Right lobe of liver (tissue), 6 donors: ENCODE measurements around the gene ACAD10. TPM values are rescaled to one million over a fixed set of nuclear protein-coding genes. Genes with fewer than 3 reads are reported as not detected.

Experiments
- ATAC-seq, 4 donors: fragments of 200-7000 bp; cut with Tn5 transposase; one replicate each; pipeline ENCODE4 v1.9.1; 2020; ENCODE audit warnings: mild to moderate bottlenecking in 4 of 4, moderate library complexity in 4 of 4
- DNase-seq, 3 donors: peaks; one replicate each; pipeline ENCODE4 v3.0.0-alpha.2; 2020
- H3K27ac ChIP-seq, 3 donors: fragments of 200-600 bp; one replicate each; pipeline ENCODE4 v1.8.0; 2022
- H3K27me3 ChIP-seq, 2 donors: fragments of 200-600 bp; one replicate each; pipeline ENCODE4 v1.8.0; 2022
- H3K36me3 ChIP-seq, 4 donors: fragments of 200-600 bp; sonication (generic) in 1 of 4; one replicate each; pipeline versions ENCODE4 v1.5.1 to v1.8.0; 2017 to 2022; ENCODE audit warnings: control low read depth in 1 of 4
- H3K4me1 ChIP-seq, 4 donors: fragments of 200-600 bp; sonication (generic) in 1 of 4; one replicate each; pipeline versions ENCODE4 v1.5.1 to v1.8.0; 2017 to 2022; ENCODE audit warnings: control low read depth in 1 of 4
- H3K4me3 ChIP-seq, 3 donors: fragments of 200-600 bp; one replicate each; pipeline ENCODE4 v1.8.0; 2022
- H3K9me3 ChIP-seq, 4 donors: fragments of 200-600 bp; sonication (generic) in 1 of 4; one replicate each; pipeline versions ENCODE4 v1.5.1 to v1.8.0; 2017 to 2022; ENCODE audit warnings: control low read depth in 1 of 4
- POLR2A ChIP-seq: fragments of 450-650 bp; IDR thresholded peaks from one replicate; pipeline ENCODE4 v1.6.1; 2017; ENCODE audit warnings: antibody characterized with exemption, mild to moderate bottlenecking
- WGBS: methylation state at CpG from one replicate; pipeline ENCODE4 v1.1.6; 2018; ENCODE audit warnings: low coverage, low lambda C conversion rate; ENCODE audit not compliant: insufficient coverage; ENCODE audit errors: missing lambda C conversion rate; 5-methylcytosine and 5-hydroxymethylcytosine counted together
- intact Hi-C, 2 donors: fragments of 100-400 bp; cut with DNase I; formaldehyde crosslinking; loops; one replicate each; pipeline versions ENCODE4 v1.11.2 to v1.14.1; 2022
- total RNA-seq, 6 experiments: library from RNA; depleted of rRNA in 2 of 6; stranded (reverse); fragments of >200 nt in 2 of 6; fragmentation: NEBNext Ultra II Directional in 3 of 6; extraction: Animal tissue kit (Norgen Biotek cat#: 25700) in 3 of 6; gene quantifications; one replicate each; pipeline versions ENCODE4 v1.1.0 to v1.2.4, GENCODE V29; 2016 to 2023
- TF ChIP-seq, protein P1 (sequence below), 4 donors: fragments of 200-600 bp in 3 of 4; fragments of 450-650 bp in 1 of 4; IDR thresholded peaks; one replicate each; pipeline versions ENCODE4 v1.5.1 to v1.8.0; 2016 to 2022; ENCODE audit warnings: antibody characterized with exemption in 4 of 4, mild to moderate bottlenecking in 2 of 4
- donor health status: DM: no; HTN: yes; CAD: no.
- donor health status: DM: no; HTN: no; CAD: no.
- donor health status: DM: no; HTN: no; CAD: no.
- donor health status: DM: no; HTN: yes; CAD: no.
- donor health status: DM: no; HTN: yes; CAD: no.

Gene ACAD10
- total RNA-seq, 6 experiments from 2014 or later: 24.7 to 41.7 (median 26.8) TPM

DNA sequence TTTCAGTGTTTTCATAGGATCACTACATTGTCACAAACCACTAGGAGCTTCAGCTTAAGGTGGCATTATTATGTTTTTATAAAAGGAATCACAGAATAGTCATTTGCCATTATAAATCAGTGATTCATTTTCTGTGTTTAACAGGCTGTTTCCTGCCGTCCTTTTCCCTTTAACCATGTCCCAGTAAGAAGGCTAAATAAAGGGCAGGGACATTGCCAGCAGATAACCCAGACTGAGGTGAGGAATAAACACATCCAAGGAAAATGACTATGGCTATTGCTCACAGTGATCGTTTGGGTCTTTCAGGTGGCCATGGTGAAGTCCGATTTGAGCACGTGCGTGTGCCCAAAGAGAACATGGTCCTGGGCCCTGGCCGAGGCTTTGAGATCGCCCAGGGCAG lies 63.0 kb downstream of the ACAD10 start:
- 56% methylated on average over 5 of the region's 7 CpGs for WGBS
- ATAC-seq (peak in 3 of 4 donors; percentile 5 to 7 (median 7)), DNase-seq (no peak)
- intact Hi-C loops: no loop called here
- Histone ChIP-seq H3K36me3 (peaks cover 0 to 26% (median 0%) of the 10 kb centered on the region in 4 donors), H3K27me3 (no peaks in the 10 kb centered on the region), H3K9me3 (no peaks in the 10 kb centered on the region), H3K4me3 (no peak overlapping the region), H3K27ac (peak overlapping the region in 1 of 3 donors; percentile 43), H3K4me1 (peaks cover 0 to 20% (median 8%) of the 10 kb centered on the region in 4 donors)
- TF ChIP-seq, protein P1, sequence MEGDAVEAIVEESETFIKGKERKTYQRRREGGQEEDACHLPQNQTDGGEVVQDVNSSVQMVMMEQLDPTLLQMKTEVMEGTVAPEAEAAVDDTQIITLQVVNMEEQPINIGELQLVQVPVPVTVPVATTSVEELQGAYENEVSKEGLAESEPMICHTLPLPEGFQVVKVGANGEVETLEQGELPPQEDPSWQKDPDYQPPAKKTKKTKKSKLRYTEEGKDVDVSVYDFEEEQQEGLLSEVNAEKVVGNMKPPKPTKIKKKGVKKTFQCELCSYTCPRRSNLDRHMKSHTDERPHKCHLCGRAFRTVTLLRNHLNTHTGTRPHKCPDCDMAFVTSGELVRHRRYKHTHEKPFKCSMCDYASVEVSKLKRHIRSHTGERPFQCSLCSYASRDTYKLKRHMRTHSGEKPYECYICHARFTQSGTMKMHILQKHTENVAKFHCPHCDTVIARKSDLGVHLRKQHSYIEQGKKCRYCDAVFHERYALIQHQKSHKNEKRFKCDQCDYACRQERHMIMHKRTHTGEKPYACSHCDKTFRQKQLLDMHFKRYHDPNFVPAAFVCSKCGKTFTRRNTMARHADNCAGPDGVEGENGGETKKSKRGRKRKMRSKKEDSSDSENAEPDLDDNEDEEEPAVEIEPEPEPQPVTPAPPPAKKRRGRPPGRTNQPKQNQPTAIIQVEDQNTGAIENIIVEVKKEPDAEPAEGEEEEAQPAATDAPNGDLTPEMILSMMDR (IDR thresholded peaks at IDR 0.05): no peak
- TF ChIP-seq POLR2A: no peak

DNA sequence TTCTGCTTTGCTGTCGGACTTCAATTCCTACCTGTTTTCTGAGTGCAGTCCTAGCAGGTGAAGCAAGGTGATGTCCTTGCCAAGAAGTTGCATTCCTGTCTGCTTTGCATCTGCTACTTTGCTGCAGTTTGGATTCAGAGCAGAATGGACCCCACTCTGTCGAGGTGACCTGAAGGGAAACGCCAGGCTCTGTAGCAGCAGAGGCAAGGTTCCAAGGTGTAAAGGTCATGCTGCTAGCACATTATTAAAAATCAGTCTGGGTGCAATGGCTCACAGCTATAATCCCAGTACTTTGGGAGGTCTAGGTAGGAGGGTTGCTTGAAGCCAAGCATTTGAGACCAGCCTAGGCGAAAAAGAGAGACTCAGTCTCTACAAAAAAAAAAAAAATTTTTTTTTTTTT lies 63.5 kb downstream of the ACAD10 start:
- no peaks in the 10 kb centered on the region for H3K9me3 ChIP-seq
- intact Hi-C loops: no loop called here
- H3K27ac ChIP-seq: peak overlapping the region in 1 of 3 donors; percentile 43
- H3K36me3 ChIP-seq: peaks cover 0 to 25% (median 0%) of the 10 kb centered on the region in 4 donors
- no peak overlapping the region for H3K4me3 ChIP-seq
- no peaks in the 10 kb centered on the region for H3K27me3 ChIP-seq
- DNase-seq: peak in 1 of 3 donors; percentile 68
- TF ChIP-seq POLR2A: no peak
- TF ChIP-seq, protein P1 (IDR thresholded peaks at IDR 0.05): no peak
- WGBS: 37% methylated on average over 3 of the region's 4 CpGs
- peaks cover 0 to 20% (median 8%) of the 10 kb centered on the region in 4 donors for H3K4me1 ChIP-seq
- ATAC-seq: peak; percentile 67 to 74 (median 69)

DNA sequence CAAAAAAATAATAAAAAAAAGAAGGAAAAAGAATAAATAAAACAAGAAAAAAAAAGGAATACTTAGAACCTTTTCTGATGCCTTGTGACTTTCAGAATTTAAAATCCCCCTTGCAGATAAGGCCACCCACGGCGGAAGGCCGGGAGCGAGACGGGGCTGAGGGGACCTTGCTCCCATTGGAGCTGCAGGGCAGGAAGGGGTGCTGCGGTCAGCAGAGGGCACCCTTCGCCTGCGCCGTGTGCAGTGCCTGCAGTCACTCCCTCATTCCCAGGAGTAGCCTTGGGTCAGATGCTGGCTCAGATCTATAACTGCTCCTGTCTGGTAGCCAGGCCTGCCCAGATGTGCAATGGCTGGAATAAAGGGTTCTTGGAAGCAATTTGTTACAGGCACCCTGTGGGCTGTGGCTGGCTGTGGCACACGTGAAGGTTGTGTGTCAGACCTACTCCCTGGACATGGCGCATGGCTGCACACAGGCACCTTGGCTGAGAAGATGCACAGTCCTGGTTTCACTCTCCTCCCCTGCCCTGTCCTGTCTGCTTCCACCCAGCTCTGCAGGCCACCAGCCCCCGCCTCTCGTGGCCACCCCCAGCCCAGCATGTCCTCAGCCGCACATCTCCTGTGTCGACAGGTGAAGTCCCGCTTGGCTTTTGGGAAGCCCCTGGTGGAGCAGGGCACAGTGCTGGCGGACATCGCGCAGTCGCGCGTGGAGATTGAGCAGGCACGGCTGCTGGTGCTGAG lies 67.5 kb downstream of the ACAD10 start:
- intact Hi-C loops: loop anchor here in 1 of 2 donors (10.0 kb wide), 1 partner anchor 61 kb away; no protein-coding TSS in a partner anchor
- TF ChIP-seq, protein P1 (IDR thresholded peaks at IDR 0.05): peak; percentile 87 to 93 (median 91)
- no peak for TF ChIP-seq POLR2A
- no peaks in the 10 kb centered on the region for H3K27me3 ChIP-seq
- H3K27ac ChIP-seq: no peak overlapping the region
- WGBS: 67% methylated on average over 17 of the region's 23 CpGs
- peak; percentile 88 to 94 (median 92) for ATAC-seq
- no peak overlapping the region for H3K4me3 ChIP-seq
- DNase-seq: peak; percentile 70 to 79 (median 79)
- H3K4me1 ChIP-seq: peaks cover 0 to 38% (median 15%) of the 10 kb centered on the region in 4 donors
- H3K9me3 ChIP-seq: no peaks in the 10 kb centered on the region
- H3K36me3 ChIP-seq: peaks cover 0 to 9% (median 0%) of the 10 kb centered on the region in 4 donors

DNA sequence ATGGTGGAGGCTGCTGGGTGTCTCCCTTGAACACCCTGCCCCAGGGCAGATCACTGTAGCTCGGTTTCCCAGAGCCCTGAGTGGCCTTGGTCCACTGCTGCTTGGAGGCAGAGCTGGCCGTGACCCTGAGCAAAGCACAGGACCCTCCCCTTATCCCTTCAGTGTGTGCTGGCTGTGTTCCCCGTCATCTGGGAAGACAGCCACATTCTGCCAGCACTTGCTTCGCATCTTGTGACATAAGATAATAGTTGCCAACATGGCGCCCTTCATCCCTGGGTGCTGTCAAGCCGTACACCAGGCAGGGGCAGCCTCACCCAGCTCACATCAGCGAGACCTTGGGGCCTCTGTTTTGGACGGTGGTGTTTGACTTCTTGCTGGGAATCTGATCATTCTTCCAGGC lies 68.8 kb downstream of the ACAD10 start:
- no peak overlapping the region for H3K27ac ChIP-seq
- intact Hi-C loops: loop anchor here in 1 of 2 donors (10.0 kb wide), 1 partner anchor 60 kb away; no protein-coding TSS in a partner anchor
- H3K36me3 ChIP-seq: peaks cover 0 to 9% (median 0%) of the 10 kb centered on the region in 4 donors
- H3K4me3 ChIP-seq: no peak overlapping the region
- no peak for DNase-seq
- peaks cover 0 to 32% (median 11%) of the 10 kb centered on the region in 4 donors for H3K4me1 ChIP-seq
- H3K9me3 ChIP-seq: no peaks in the 10 kb centered on the region
- H3K27me3 ChIP-seq: no peaks in the 10 kb centered on the region
- TF ChIP-seq POLR2A: no peak
- TF ChIP-seq, protein P1 (IDR thresholded peaks at IDR 0.05): no peak
- whole genome bisulfite sequencing: 43% methylated on average over 1 of the region's 8 CpGs
- ATAC-seq: no peak
